Ovary (tissue), 3 donors: ENCODE measurements around the gene RAB28.

Source experiments
- CTCF ChIP-seq, 3 donors: fragments of 450-650 bp in 2 of 3; fragments of 200-600 bp in 1 of 3; IDR thresholded peaks; one replicate each; pipeline versions ENCODE4 v1.5.1 to v1.8.0; 2016 to 2022; ENCODE audit warnings: antibody characterized with exemption in 3 of 3, mild to moderate bottlenecking in 1 of 3
- EP300 ChIP-seq: sonication (generic); formaldehyde crosslinking; IDR thresholded peaks from one replicate; pipeline ENCODE4 v1.6.1; 2017; ENCODE audit warnings: antibody characterized with exemption
- POLR2A ChIP-seq: fragments of 450-650 bp; IDR thresholded peaks from one replicate; pipeline ENCODE4 v1.6.1; 2017; ENCODE audit warnings: antibody characterized with exemption, mild to moderate bottlenecking, moderate library complexity
- donor health status: DM: no; HTN: no; CAD: no.

DNA sequence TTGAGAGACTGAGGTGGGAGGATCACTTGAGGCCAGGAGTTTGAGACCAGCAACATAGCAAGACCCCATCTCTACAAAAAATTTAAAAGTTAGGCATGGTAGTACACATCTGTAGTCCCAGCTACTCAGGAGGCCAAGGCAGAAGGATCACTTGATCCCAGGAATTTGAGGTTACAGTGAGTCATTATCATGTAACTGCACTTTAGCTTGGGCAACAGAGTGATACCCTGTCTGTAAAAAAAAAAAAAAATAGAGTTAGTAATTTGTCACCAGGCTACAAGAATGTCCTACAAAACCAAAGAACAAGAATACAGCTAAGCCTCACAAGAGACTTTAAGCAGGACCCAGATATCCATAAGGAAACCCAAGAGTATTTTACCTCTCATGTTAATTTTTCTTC is 27.0 kb upstream of the RAB28 start:
- TF ChIP-seq POLR2A (no peak), EP300 (no peak), CTCF (IDR thresholded peaks at IDR 0.05) (no peak)
